Measurements from ENCODE around the gene NMD3. TPM values are rescaled to one million over a fixed set of nuclear protein-coding genes. Genes with fewer than 3 reads are reported as not detected.

The NMD3 gene
- total RNA-seq, 4 donors from 2014 or later = 27.3 to 42.8 (median 37.4) TPM

Other genes starting within 250 kb of the NMD3 start
- gene B3GALNT1, start 116.0 kb upstream of the NMD3 start, total RNA-seq = under 1 TPM in 2 of 4 donors, not detected in 2; 0.18 to 0.81 TPM
- not detected for gene SPTSSB, start 150.2 kb downstream of the NMD3 start, total RNA-seq

Data from gastrocnemius medialis (tissue), 4 donors.